HEK293 (cell line): ENCODE measurements around the gene NUP107.
A peak's percentile ranks its signal among the peaks of the same experiment; 100 is the strongest.

ENCODE experiments used
- CTCF ChIA-PET: fragments of 350-600 bp; formaldehyde crosslinking; extraction: SDS; loops from one replicate; lab custom pipeline; 2021; ENCODE audit warnings: antibody characterized with exemption; lab: Yijun Ruan, JAX
- POLR2A ChIA-PET: fragments of 300-600 bp; formaldehyde crosslinking; extraction: SDS; loops from one replicate; lab custom pipeline; 2020; ENCODE audit warnings: antibody characterized with exemption, inconsistent platforms; lab: Yijun Ruan, JAX
- H3K27ac ChIP-seq: fragments of 200-500 bp; sonication (Bioruptor generic); 2 replicates; pipeline ENCODE4 v1.5.1; 2014; ENCODE audit warnings: low read depth, low read length, control low read depth, inconsistent platforms; ENCODE audit errors: extremely low read depth
- H3K36me3 ChIP-seq, 2 experiments: fragments of 200-500 bp in 1 of 2; sonication (Bioruptor generic) in 1 of 2; 1 replicate in 1 of 2; 2 replicates in 1 of 2; pipeline ENCODE4 v1.5.1; 2014 to 2017; ENCODE audit warnings: inconsistent platforms in 2 of 2, low read length in 2 of 2; ENCODE audit not compliant: control insufficient read depth in 2 of 2, insufficient read depth in 1 of 2
- H3K4me1 ChIP-seq: fragments of 200-500 bp; sonication (Bioruptor generic); 2 replicates; pipeline ENCODE4 v1.5.1; 2014; ENCODE audit warnings: mild to moderate bottlenecking, low read length, inconsistent platforms; ENCODE audit not compliant: control insufficient read depth, insufficient read depth
- H3K4me3 ChIP-seq: 2 replicates; pipeline ENCODE4 v1.5.1; 2011; ENCODE audit warnings: low read depth, mild to moderate bottlenecking, control low read depth, low read length, moderate library complexity
- H3K9me3 ChIP-seq: fragments of 200-500 bp; sonication (Bioruptor generic); 2 replicates; pipeline ENCODE4 v1.5.1; 2014; ENCODE audit warnings: low read depth, low read length, inconsistent platforms; ENCODE audit not compliant: control insufficient read depth, insufficient read depth
- KLF1 ChIP-seq: fragments of 450-650 bp; formaldehyde crosslinking; IDR thresholded peaks from 2 replicates; pipeline ENCODE4 v1.5.1; 2016; ENCODE audit warnings: missing biosample characterization, missing genetic modification characterization
- KLF10 ChIP-seq: fragments of 450-650 bp; IDR thresholded peaks from 2 replicates; pipeline ENCODE4 v1.5.1; 2018; ENCODE audit warnings: missing biosample characterization, mild to moderate bottlenecking, missing genetic modification characterization
- PRDM2 ChIP-seq: fragments of 450-650 bp; formaldehyde crosslinking; IDR thresholded peaks from 2 replicates; pipeline ENCODE4 v1.5.1; 2016; ENCODE audit warnings: missing biosample characterization, missing genetic modification characterization, borderline replicate concordance
- ZBTB17 ChIP-seq: fragments of 450-650 bp; formaldehyde crosslinking; IDR thresholded peaks from 2 replicates; pipeline ENCODE4 v1.5.1; 2016; ENCODE audit warnings: missing biosample characterization, missing genetic modification characterization
- ZFP69B ChIP-seq: fragments of 450-650 bp; formaldehyde crosslinking; IDR thresholded peaks from 2 replicates; pipeline ENCODE4 v1.5.1; 2016; ENCODE audit warnings: missing biosample characterization, missing genetic modification characterization
- ZNF121 ChIP-seq: fragments of 450-650 bp; formaldehyde crosslinking; IDR thresholded peaks from 2 replicates; pipeline ENCODE4 v1.5.1; 2016; ENCODE audit warnings: missing biosample characterization, missing genetic modification characterization
- ZNF18 ChIP-seq: fragments of 450-650 bp; formaldehyde crosslinking; IDR thresholded peaks from 2 replicates; pipeline ENCODE4 v1.5.1; 2016; ENCODE audit warnings: missing biosample characterization, missing genetic modification characterization
- ZNF239 ChIP-seq: fragments of 450-650 bp; formaldehyde crosslinking; IDR thresholded peaks from 2 replicates; pipeline ENCODE4 v1.5.1; 2016; ENCODE audit warnings: missing biosample characterization, missing genetic modification characterization
- ZNF24 ChIP-seq: fragments of 450-650 bp; formaldehyde crosslinking; IDR thresholded peaks from 2 replicates; pipeline ENCODE4 v1.5.1; 2016; ENCODE audit warnings: missing biosample characterization, missing genetic modification characterization
- ZNF280C ChIP-seq: fragments of 450-650 bp; formaldehyde crosslinking; IDR thresholded peaks from 2 replicates; pipeline ENCODE4 v1.5.1; 2016; ENCODE audit warnings: missing biosample characterization, missing genetic modification characterization
- ZNF488 ChIP-seq: fragments of 450-650 bp; formaldehyde crosslinking; IDR thresholded peaks from 2 replicates; pipeline ENCODE4 v1.5.1; 2016; ENCODE audit warnings: missing biosample characterization, missing genetic modification characterization
- ZNF501 ChIP-seq: fragments of 450-650 bp; formaldehyde crosslinking; IDR thresholded peaks from 2 replicates; pipeline ENCODE4 v1.5.1; 2016; ENCODE audit warnings: missing biosample characterization, missing genetic modification characterization
- ZNF530 ChIP-seq: fragments of 450-650 bp; formaldehyde crosslinking; IDR thresholded peaks from 2 replicates; pipeline ENCODE4 v1.5.1; 2016; ENCODE audit warnings: low read depth, missing biosample characterization, missing genetic modification characterization
- ZNF610 ChIP-seq: fragments of 450-650 bp; formaldehyde crosslinking; IDR thresholded peaks from 2 replicates; pipeline ENCODE4 v1.5.1; 2016; ENCODE audit warnings: missing biosample characterization, missing genetic modification characterization, borderline replicate concordance
- ZNF629 ChIP-seq: fragments of 450-650 bp; formaldehyde crosslinking; IDR thresholded peaks from 2 replicates; pipeline ENCODE4 v1.5.1; 2017; ENCODE audit warnings: missing biosample characterization, missing genetic modification characterization
- ZNF654 ChIP-seq: fragments of 450-650 bp; formaldehyde crosslinking; IDR thresholded peaks from 2 replicates; pipeline ENCODE4 v1.5.1; 2016; ENCODE audit warnings: low read depth, missing biosample characterization, missing genetic modification characterization
- ZNF670 ChIP-seq: fragments of 450-650 bp; formaldehyde crosslinking; IDR thresholded peaks from 2 replicates; pipeline ENCODE4 v1.5.1; 2016; ENCODE audit warnings: missing biosample characterization, missing genetic modification characterization, low read depth
- ZNF677 ChIP-seq: fragments of 450-650 bp; IDR thresholded peaks from 2 replicates; pipeline ENCODE4 v1.5.0; 2018; ENCODE audit warnings: missing biosample characterization, mild to moderate bottlenecking, missing genetic modification characterization, moderate library complexity
- ZNF837 ChIP-seq: fragments of 450-650 bp; formaldehyde crosslinking; IDR thresholded peaks from 2 replicates; pipeline ENCODE4 v1.5.1; 2016; ENCODE audit warnings: missing biosample characterization, missing genetic modification characterization

Gene NUP107

GRCh38 chr12:68786929-68787328 lies 100.2 kb downstream of the NUP107 start:
- Histone ChIP-seq H3K27ac (no peak overlapping the region), H3K4me1 (peaks cover 4% of the 10 kb centered on the region; the same call in 1 of the 2 replicates), H3K4me3 (no peak overlapping the region), H3K9me3 (no peaks in the 10 kb centered on the region), H3K36me3 (no peaks in the 10 kb centered on the region)
- 0 out of 2 replicates have a peak, but pooled peaks have one; percentile 19 for TF ChIP-seq ZNF654 (tag by site-specific recombination)
- no peak for TF ChIP-seq ZNF670 (tag by site-specific recombination)
- no peak for TF ChIP-seq ZNF24 (tag by site-specific recombination)
- ChIA-PET CTCF (interaction anchor here (0.8 to 1.2 kb wide), 2 partner anchors 8 to 13 kb away, joined by 3 read pairs; no protein-coding TSS in a partner anchor), POLR2A (no interaction called here)

- POLR2A ChIA-PET: no interaction called here
- H3K27ac ChIP-seq: no peak overlapping the region
- H3K4me1 ChIP-seq: peaks cover 4% of the 10 kb centered on the region; the same call in 1 of the 2 replicates
- H3K36me3 ChIP-seq: no peaks in the 10 kb centered on the region
- CTCF ChIA-PET: interaction anchor here (0.7 kb wide), 1 partner anchor 16 kb away, joined by 4 read pairs; no protein-coding TSS in a partner anchor
- TF ChIP-seq ZNF501 (tag by site-specific recombination) (no peak), ZNF280C (no peak), ZNF121 (0 out of 2 replicates have a peak, but pooled peaks have one; percentile 13)
- H3K4me3 ChIP-seq: no peak overlapping the region
- H3K9me3 ChIP-seq: no peaks in the 10 kb centered on the region
Observed at GRCh38 chr12:68788554-68789143, 101.9 kb downstream of the NUP107 start.

GRCh38 chr12:68789144-68789878 lies 102.5 kb downstream of the NUP107 start:
- Histone ChIP-seq H3K36me3 (no peaks in the 10 kb centered on the region), H3K9me3 (no peaks in the 10 kb centered on the region), H3K27ac (no peak overlapping the region), H3K4me3 (no peak overlapping the region), H3K4me1 (peaks cover 4% of the 10 kb centered on the region; the same call in 1 of the 2 replicates)
- POLR2A ChIA-PET: no interaction called here
- TF ChIP-seq ZNF837 (tag by site-specific recombination) (no peak), ZNF18 (no peak), KLF1 (tag by site-specific recombination) (no peak), ZNF239 (no peak), ZFP69B (tag by site-specific recombination) (no peak), KLF10 (tag by site-specific recombination) (no peak), PRDM2 (tag by site-specific recombination) (no peak), ZNF629 (tag by site-specific recombination) (no peak), ZNF530 (tag by site-specific recombination) (no peak), ZBTB17 (tag by site-specific recombination) (no peak), ZNF488 (tag by site-specific recombination) (no peak), ZNF677 (tag by site-specific recombination) (no peak), ZNF610 (no peak)
- CTCF ChIA-PET: no interaction called here
